PC-9 (cell line): ENCODE results near the gene CCDC167. TPM values are rescaled to one million over a fixed set of nuclear protein-coding genes. Genes with fewer than 3 reads are reported as not detected.
A peak's percentile ranks its signal among the peaks of the same experiment; 100 is the strongest.

ENCODE experiments used
- BruUV-seq: library from RNA; stranded (reverse); fragments of 400-500 nt; replicated peaks from 2 replicates; lab custom pipeline; 2021; lab: Mats Ljungman, UMichigan
- CTCF ChIA-PET: fragments of 300-600 bp; sonication (Branson Sonifier 250); formaldehyde crosslinking; loops from one replicate; lab custom pipeline; 2022; ENCODE audit warnings: antibody characterized with exemption; lab: Charles Lee
- POLR2A ChIA-PET: fragments of 300-600 bp; sonication (Branson Sonifier 250); formaldehyde crosslinking; loops from one replicate; lab custom pipeline; 2022; ENCODE audit warnings: antibody characterized with exemption; ENCODE audit not compliant: unreplicated experiment; lab: Charles Lee
- DNase-seq, 2 experiments: peaks; one replicate each; pipeline versions ENCODE4 v3.0.0 to v3.0.0-alpha.2; 2015 to 2022; ENCODE audit warnings: mixed read lengths in 1 of 2
- H2AFZ ChIP-seq: fragments of 200-600 bp; sonication (generic); 2 replicates; pipeline ENCODE4 v1.8.1; 2017; ENCODE audit warnings: antibody characterized with exemption
- H3F3A ChIP-seq: fragments of 200-600 bp; sonication (generic); 2 replicates; pipeline ENCODE4 v1.8.1; 2017; ENCODE audit warnings: antibody characterized with exemption, mild to moderate bottlenecking, low read depth; ENCODE audit not compliant: insufficient read depth
- H3K27ac ChIP-seq: fragments of 200-600 bp; sonication (generic); 2 replicates; pipeline ENCODE4 v1.6.1; 2016; ENCODE audit warnings: mixed run types
- H3K27me3 ChIP-seq: fragments of 200-600 bp; sonication (generic); 2 replicates; pipeline ENCODE4 v1.6.1; 2016; ENCODE audit warnings: low read depth, mixed run types; ENCODE audit not compliant: insufficient read depth
- H3K36me3 ChIP-seq: fragments of 200-600 bp; sonication (generic); 2 replicates; pipeline ENCODE4 v1.6.1; 2016; ENCODE audit warnings: low read depth, mixed run types
- H3K4me1 ChIP-seq: fragments of 200-600 bp; sonication (generic); replicated peaks from 2 replicates; pipeline ENCODE4 v1.6.1; 2016; ENCODE audit warnings: mixed run types; ENCODE audit not compliant: insufficient read depth
- H3K4me2 ChIP-seq: fragments of 200-600 bp; sonication (generic); 2 replicates; pipeline ENCODE4 v1.6.1; 2017; ENCODE audit warnings: mixed run types
- H3K4me3 ChIP-seq: fragments of 200-600 bp; sonication (generic); 2 replicates; pipeline ENCODE4 v1.6.1; 2016; ENCODE audit warnings: mixed run types
- H3K79me2 ChIP-seq: fragments of 200-600 bp; sonication (generic); 2 replicates; pipeline ENCODE4 v1.6.1; 2017; ENCODE audit warnings: low read depth, mixed run types
- H3K9me2 ChIP-seq: fragments of 200-600 bp; sonication (generic); 2 replicates; pipeline ENCODE4 v1.8.1; 2017; ENCODE audit warnings: mild to moderate bottlenecking; ENCODE audit not compliant: insufficient read depth
- H3K9me3 ChIP-seq: fragments of 200-600 bp; sonication (generic); 2 replicates; pipeline ENCODE4 v1.8.1; 2016; ENCODE audit warnings: low read depth; ENCODE audit not compliant: insufficient read depth
- H4K20me1 ChIP-seq: fragments of 200-600 bp; sonication (generic); 2 replicates; pipeline ENCODE4 v1.8.1; 2017; ENCODE audit not compliant: insufficient read depth
- EZH2 ChIP-seq: fragments of 200-600 bp; sonication (generic); IDR thresholded peaks from 2 replicates; pipeline ENCODE4 v1.8.0; 2017; ENCODE audit warnings: antibody characterized with exemption, low read depth
- intact Hi-C: fragments of 100-400 bp; cut with micrococcal nuclease; formaldehyde crosslinking; loops from one replicate; pipeline ENCODE4 v1.10.0; 2022; ENCODE audit not compliant: unreplicated experiment
- total RNA-seq: library from RNA; stranded (reverse); gene quantifications from 2 replicates; pipeline ENCODE4 v1.2.3, GENCODE V29; 2021
- TF ChIP-seq, protein P1 (sequence below): fragments of 200-600 bp; sonication (generic); conservative IDR thresholded peaks from 2 replicates; pipeline ENCODE4 v1.6.1; 2017; ENCODE audit warnings: mixed run types, antibody characterized with exemption, mild to moderate bottlenecking, moderate library complexity

The CCDC167 gene
- total RNA-seq, 1 experiment from 2014 or later, result 29.4 TPM

DNA sequence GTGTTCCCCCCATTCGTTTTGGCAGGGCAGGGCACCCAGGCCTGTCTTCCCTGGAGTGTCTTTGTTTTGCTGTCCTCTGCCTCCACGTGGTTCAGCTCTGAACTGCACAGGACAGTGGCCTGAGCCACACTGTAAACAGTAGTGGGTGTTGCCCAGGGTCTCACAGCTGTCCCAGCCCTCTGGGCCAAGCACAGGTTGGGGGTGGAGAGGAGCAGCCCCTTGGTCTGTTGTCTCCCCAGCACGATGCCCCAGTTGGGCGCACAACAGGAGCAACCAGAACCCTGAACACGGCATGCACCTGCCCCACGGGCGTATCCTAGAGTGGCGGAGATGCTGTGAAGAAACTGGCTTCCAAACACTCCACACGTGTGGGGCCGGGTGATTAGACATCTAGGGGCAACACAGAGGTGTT lies 14.4 kb downstream of the CCDC167 start:
- no peaks in the 10 kb centered on the region for H3K36me3 ChIP-seq
- DNase-seq, result no peak
- no peak overlapping the region for H2AFZ ChIP-seq
- H3K4me2 ChIP-seq, result no peak overlapping the region
- no peak overlapping the region for H3K4me3 ChIP-seq
- TF ChIP-seq, protein P1, sequence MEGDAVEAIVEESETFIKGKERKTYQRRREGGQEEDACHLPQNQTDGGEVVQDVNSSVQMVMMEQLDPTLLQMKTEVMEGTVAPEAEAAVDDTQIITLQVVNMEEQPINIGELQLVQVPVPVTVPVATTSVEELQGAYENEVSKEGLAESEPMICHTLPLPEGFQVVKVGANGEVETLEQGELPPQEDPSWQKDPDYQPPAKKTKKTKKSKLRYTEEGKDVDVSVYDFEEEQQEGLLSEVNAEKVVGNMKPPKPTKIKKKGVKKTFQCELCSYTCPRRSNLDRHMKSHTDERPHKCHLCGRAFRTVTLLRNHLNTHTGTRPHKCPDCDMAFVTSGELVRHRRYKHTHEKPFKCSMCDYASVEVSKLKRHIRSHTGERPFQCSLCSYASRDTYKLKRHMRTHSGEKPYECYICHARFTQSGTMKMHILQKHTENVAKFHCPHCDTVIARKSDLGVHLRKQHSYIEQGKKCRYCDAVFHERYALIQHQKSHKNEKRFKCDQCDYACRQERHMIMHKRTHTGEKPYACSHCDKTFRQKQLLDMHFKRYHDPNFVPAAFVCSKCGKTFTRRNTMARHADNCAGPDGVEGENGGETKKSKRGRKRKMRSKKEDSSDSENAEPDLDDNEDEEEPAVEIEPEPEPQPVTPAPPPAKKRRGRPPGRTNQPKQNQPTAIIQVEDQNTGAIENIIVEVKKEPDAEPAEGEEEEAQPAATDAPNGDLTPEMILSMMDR, result no peak
- no peak for TF ChIP-seq EZH2
- no peaks in the 10 kb centered on the region for H3K4me1 ChIP-seq
- no peaks in the 10 kb centered on the region for H3K27me3 ChIP-seq
- no peaks in the 10 kb centered on the region for H3K9me2 ChIP-seq
- no TSS peak for BruUV-seq
- H3F3A ChIP-seq, result no peaks in the 10 kb centered on the region
- intact Hi-C loops, result loop anchor here (2.0 to 10.0 kb wide), 3 partner anchors 50 to 208 kb away; no protein-coding TSS in a partner anchor
- H3K9me3 ChIP-seq, result no peaks in the 10 kb centered on the region
- no peak overlapping the region for H3K27ac ChIP-seq
- no peaks in the 10 kb centered on the region for H3K79me2 ChIP-seq
- no peaks in the 10 kb centered on the region; the same call in 1 of the 2 replicates for H4K20me1 ChIP-seq
- CTCF ChIA-PET, result no interaction called here
- POLR2A ChIA-PET, result no interaction called here

DNA sequence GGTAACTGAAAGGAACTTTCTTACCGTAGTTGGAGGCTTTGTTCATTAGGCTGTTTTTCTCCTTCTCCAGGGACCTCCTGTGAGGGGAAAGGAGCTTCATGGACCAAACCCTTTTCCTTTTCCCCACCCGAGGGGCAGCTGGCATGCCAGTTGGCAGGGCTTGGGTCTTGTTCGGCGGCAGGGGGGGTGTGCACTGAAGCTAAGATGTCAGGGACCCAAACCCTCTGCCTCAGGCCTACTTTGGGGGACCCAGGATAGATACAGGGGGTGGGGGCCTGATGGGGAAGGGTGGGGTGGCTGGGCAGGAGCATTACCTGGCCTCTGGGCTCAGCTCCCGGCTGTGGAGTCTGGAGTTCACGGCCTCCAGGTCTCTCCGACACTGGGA lies 14.9 kb downstream of the CCDC167 start:
- Histone ChIP-seq H3K9me3 (no peaks in the 10 kb centered on the region), H3K4me2 (no peak overlapping the region), H3K9me2 (no peaks in the 10 kb centered on the region), H3F3A (no peaks in the 10 kb centered on the region), H3K4me3 (no peak overlapping the region), H3K27me3 (no peaks in the 10 kb centered on the region), H4K20me1 (no peaks in the 10 kb centered on the region; the same call in 1 of the 2 replicates), H3K79me2 (no peaks in the 10 kb centered on the region), H2AFZ (no peak overlapping the region), H3K27ac (no peak overlapping the region), H3K4me1 (no peaks in the 10 kb centered on the region), H3K36me3 (no peaks in the 10 kb centered on the region)
- CTCF ChIA-PET, result no interaction called here
- no peak for TF ChIP-seq EZH2
- TF ChIP-seq, protein P1, result no peak
- DNase-seq, result no peak
- intact Hi-C loops, result loop anchor here (2.0 to 10.0 kb wide), 4 partner anchors 50 to 1008 kb away; no protein-coding TSS in a partner anchor
- POLR2A ChIA-PET, result interaction anchor here (0.7 kb wide), 1 partner anchor 78 kb away, joined by 3 read pairs; no protein-coding TSS in a partner anchor
- BruUV-seq, result no TSS peak

DNA sequence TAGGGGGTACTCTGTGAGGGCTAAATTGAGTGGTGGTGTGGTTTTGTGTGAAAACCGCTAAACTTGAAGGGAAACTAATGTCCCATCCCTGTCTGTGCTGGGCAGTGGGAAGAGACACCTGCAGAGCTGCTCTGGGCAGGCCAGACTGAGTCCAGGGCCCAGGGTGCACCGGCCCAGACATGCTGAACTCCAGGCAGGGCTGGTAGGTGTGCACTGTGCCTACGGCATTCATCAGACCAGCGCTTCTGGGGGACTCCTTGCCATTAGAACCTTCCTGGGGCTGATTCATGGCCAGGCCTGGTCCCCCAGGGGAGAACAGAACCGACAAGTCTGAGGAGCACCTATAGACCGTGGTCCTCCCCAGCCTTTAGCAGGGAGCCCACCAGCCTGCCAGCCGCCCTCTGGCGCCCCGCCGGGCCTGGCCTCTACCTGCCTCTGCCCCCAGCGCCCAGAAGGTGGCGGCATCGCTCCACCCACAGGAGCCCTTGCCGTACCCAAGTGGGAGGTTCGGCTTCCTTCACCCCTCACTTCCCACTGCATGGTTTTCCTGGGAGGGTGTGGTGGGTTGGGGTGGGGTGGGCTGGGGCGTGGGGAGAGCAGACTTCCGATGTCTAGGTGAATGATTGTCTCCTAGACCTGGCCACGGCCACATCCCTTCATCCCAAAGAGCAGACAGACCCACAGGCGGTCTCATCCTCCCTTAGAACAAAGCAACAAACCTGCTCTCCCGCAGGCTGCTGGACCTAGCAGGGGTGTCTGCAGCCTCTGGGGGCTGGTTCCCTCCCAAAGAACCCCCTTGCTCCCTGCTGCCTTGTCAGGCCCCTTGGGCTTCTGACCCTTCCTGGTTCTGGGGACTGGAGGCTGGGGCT lies 15.5 kb downstream of the CCDC167 start:
- Histone ChIP-seq H3K79me2 (no peaks in the 10 kb centered on the region), H3K4me2 (no peak overlapping the region), H3F3A (no peaks in the 10 kb centered on the region), H3K4me1 (no peaks in the 10 kb centered on the region), H3K27me3 (no peaks in the 10 kb centered on the region), H3K4me3 (no peak overlapping the region), H4K20me1 (no peaks in the 10 kb centered on the region; the same call in 1 of the 2 replicates), H3K9me3 (no peaks in the 10 kb centered on the region), H3K9me2 (no peaks in the 10 kb centered on the region), H3K27ac (no peak overlapping the region), H3K36me3 (0 out of 2 replicates have a peak, but pooled peaks cover under 1% of the 10 kb centered on the region), H2AFZ (no peak overlapping the region)
- DNase-seq, result peak in 1 of 2 experiments; percentile 65
- CTCF ChIA-PET, result no interaction called here
- intact Hi-C loops, result loop anchor here (2.0 to 10.0 kb wide), 4 partner anchors 51 to 1008 kb away; no protein-coding TSS in a partner anchor
- POLR2A ChIA-PET, result interaction anchor here (0.7 kb wide), 1 partner anchor 79 kb away, joined by 3 read pairs; no protein-coding TSS in a partner anchor
- no TSS peak for BruUV-seq
- TF ChIP-seq EZH2, result no peak
- TF ChIP-seq, protein P1, result peak; percentile 82
